Skin of body (tissue), 2 donors: ENCODE data around the gene SYN1. TPM values are rescaled to one million over a fixed set of nuclear protein-coding genes. Genes with fewer than 3 reads are reported as not detected.
A peak's percentile ranks its signal among the peaks of the same experiment; 100 is the strongest.

ENCODE experiments used
- DNase-seq: peaks from one replicate; lab custom pipeline; 2025; lab: John Stamatoyannopoulos, UW
- total RNA-seq: library from RNA; depleted of rRNA; stranded (reverse); fragments of >200 nt; gene quantifications from one replicate; pipeline ENCODE4 v1.2.3, GENCODE V29; 2014

SYN1 gene
- total RNA-seq, 1 donor from 2014 or later, result 0.30 TPM

- no peak for DNase-seq
These were observed 22.4 kb downstream of the SYN1 start for GRCh38 chrX:47597222-47597621.

- DNase-seq, result no peak
These were observed 23.4 kb downstream of the SYN1 start for GRCh38 chrX:47596256-47596655.

GRCh38 chrX:47595716-47596251, 23.9 kb downstream of the SYN1 start:
- DNase-seq, result no peak

GRCh38 chrX:47593522-47593921, 26.1 kb downstream of the SYN1 start:
- DNase-seq, result no peak

GRCh38 chrX:47590984-47591383, 28.7 kb downstream of the SYN1 start:
- DNase-seq, result no peak

GRCh38 chrX:47587906-47588735, 31.5 kb downstream of the SYN1 start:
- no peak for DNase-seq

- DNase-seq, result no peak
These were observed 32.4 kb downstream of the SYN1 start for GRCh38 chrX:47587091-47587891.

- DNase-seq, result no peak
These were observed 33.4 kb downstream of the SYN1 start for GRCh38 chrX:47586043-47586787.

GRCh38 chrX:47585273-47585672, 34.4 kb downstream of the SYN1 start:
- DNase-seq, result no peak

- DNase-seq, result no peak
These were observed 34.9 kb downstream of the SYN1 start for GRCh38 chrX:47584714-47585113.

GRCh38 chrX:47583240-47583861, 36.3 kb downstream of the SYN1 start:
- DNase-seq, result no peak

GRCh38 chrX:47581731-47582647, 37.7 kb downstream of the SYN1 start, which contains the start of gene TIMP1:
TIMP1 (plus strand) TSS chrX:47582436; CDS start chrX:47583416, 980 bp downstream.
- DNase-seq, result peak; percentile 85

- DNase-seq, result no peak
These were observed 40.1 kb downstream of the SYN1 start for GRCh38 chrX:47579537-47579936.

- no peak for DNase-seq
These were observed 41.0 kb downstream of the SYN1 start for GRCh38 chrX:47578692-47579091.

- no peak for DNase-seq
These were observed 41.8 kb downstream of the SYN1 start for GRCh38 chrX:47577901-47578300.

- no peak for DNase-seq
These were observed 42.2 kb downstream of the SYN1 start for GRCh38 chrX:47577424-47577823.

GRCh38 chrX:47576021-47576898, 43.4 kb downstream of the SYN1 start:
- no peak for DNase-seq

GRCh38 chrX:47574547-47575301, 44.9 kb downstream of the SYN1 start:
- DNase-seq, result no peak
